Caki2 (cell line): ENCODE data around the gene GARNL3. TPM values are rescaled to one million over a fixed set of nuclear protein-coding genes. Genes with fewer than 3 reads are reported as not detected.

Source experiments
- DNase-seq: peaks from one replicate; pipeline ENCODE4 v3.0.0-alpha.2; 2015; ENCODE audit warnings: low read depth
- in situ Hi-C: cut with HindIII; loops from 2 replicates; pipeline ENCODE4 v1.10.0; 2016; ENCODE audit warnings: low sequenced_read_pairs, low pct_unique_long_range_greater_than_20kb, mixed read lengths
- total RNA-seq: library from RNA; depleted of rRNA; stranded (reverse); fragments of >200 nt; shearing (Covaris generic); gene quantifications from 2 replicates; pipeline ENCODE4 v1.2.3, GENCODE V29; 2014; ENCODE audit warnings: low replicate concordance

GARNL3 gene
- total RNA-seq, 1 experiment from 2014 or later = 2.0 TPM

DNA sequence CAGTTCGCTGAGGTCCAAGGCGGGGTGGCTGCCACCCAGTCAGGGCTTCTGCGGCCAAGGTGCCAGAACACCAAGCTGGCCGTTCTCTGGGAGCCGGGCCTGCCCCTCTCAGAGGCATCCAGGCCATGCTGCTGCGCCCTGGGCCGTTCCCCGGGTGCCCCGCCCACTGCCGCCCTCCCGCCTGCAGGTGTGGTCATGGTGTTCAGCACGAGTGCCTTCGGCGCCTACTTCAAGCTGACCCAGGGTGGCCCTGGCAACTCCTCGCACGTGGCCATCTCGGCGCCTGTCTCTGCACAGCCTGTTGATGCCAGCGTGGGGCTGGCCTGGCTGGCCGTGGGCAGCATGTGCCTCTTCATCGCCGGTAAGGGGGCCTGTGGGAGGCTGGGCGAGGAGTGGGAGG lies 140.1 kb downstream of the GARNL3 start:
- in situ Hi-C loops = no loop called here
- no peak for DNase-seq

DNA sequence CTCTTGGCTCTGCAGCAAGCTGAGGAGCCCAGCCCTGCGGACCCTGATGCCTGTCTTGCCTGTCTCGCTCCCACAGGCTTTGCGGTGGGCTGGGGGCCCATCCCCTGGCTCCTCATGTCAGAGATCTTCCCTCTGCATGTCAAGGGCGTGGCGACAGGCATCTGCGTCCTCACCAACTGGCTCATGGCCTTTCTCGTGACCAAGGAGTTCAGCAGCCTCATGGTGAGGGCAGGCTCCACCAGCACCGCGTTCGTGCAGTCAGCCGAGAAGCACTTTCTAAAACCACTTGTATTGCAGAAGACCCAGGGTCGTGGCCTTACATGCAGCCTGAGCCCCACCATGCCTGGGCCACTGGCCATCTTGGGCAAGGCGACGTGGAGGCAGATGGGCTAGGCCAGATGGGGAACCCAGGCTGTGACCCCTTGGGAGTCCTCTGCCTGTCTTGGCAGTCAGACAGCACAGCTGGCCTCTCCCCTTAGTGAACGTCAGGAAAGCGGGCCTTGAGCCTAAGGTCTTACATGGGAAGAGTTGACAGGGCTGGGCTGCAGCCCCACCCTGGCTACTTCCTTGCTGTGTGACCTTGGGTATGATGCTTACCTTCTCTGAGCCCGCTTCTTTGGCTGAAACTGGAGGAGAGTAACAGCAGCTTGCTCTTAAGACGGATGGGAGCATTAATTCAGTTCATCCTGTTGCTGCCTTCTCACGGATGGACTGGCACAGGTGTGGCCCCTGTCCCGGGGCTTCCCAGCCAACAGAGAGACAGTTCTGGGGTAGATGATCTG lies 141.0 kb downstream of the GARNL3 start:
- in situ Hi-C loops = no loop called here
- DNase-seq = no peak

DNA sequence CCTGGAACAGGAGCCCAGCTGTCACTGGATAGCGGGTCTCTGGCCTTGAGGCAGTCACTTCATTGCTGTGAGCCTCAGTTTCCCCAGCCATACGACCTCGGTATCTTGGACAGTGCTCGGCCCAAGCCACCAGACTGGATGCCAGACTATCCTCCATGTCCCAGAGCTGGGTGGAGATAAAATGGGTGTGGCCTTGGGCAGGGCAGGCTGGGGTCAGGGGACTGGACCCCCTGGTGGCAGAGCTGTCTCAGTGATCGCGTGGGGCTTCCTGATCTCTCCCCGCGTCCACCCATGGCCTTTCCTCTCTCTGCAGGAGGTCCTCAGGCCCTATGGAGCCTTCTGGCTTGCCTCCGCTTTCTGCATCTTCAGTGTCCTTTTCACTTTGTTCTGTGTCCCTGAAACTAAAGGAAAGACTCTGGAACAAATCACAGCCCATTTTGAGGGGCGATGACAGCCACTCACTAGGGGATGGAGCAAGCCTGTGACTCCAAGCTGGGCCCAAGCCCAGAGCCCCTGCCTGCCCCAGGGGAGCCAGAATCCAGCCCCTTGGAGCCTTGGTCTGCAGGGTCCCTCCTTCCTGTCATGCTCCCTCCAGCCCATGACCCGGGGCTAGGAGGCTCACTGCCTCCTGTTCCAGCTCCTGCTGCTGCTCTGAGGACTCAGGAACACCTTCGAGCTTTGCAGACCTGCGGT lies 142.4 kb downstream of the GARNL3 start:
- no peak for DNase-seq
- in situ Hi-C loops = no loop called here

- DNase-seq = no peak
- in situ Hi-C loops = no loop called here
Measured at GRCh38 chr9:127407492-127407843, 142.9 kb downstream of the GARNL3 start.

DNA sequence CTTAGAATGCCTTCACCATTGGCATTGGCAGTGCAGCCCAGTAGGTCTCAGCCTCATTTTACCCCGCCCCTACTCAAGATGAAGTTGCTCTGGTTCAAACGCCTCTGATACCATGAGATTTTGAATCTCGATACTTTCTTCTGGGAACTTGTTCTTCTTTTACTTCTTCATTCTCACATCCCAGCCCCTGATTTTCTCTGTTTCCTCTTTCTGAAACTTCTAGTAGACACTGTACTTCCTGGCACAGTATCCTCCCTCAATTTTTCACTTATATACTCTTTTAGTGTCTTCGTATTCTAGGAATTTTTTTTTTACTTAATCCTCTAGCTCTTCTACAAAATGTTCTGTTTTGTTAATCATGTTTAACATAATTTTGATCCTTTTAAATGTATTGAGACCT lies 146.5 kb downstream of the GARNL3 start:
- no peak for DNase-seq
- in situ Hi-C loops = no loop called here

GRCh38 chr9:127415141-127415540 lies 150.6 kb downstream of the GARNL3 start:
- in situ Hi-C loops = no loop called here
- no peak for DNase-seq

GRCh38 chr9:127415657-127416056 lies 151.1 kb downstream of the GARNL3 start:
- in situ Hi-C loops = no loop called here
- no peak for DNase-seq

- no peak for DNase-seq
- in situ Hi-C loops = no loop called here
Measured at GRCh38 chr9:127417131-127418036, 152.8 kb downstream of the GARNL3 start.

DNA sequence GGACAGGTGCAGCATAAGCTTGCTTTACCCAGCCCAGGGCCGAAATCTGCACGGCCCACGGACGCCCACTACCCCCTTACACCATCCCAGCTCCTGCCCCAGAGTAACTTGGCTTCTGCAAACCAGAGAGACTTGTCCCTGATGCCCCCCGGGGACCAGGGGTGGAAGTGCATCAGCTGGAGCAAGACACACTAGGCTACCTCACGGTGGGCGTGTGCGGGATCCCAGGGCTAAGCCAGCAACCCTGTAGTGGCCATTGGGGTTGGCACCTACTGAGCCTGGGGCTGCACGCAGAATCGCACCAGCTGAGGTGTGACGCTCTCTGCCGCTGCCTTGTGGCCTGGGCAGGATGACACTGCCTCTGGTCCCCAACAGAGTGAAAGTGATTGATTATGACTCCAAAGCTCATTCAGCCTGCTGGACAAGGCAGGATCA lies 153.5 kb downstream of the GARNL3 start:
- in situ Hi-C loops = no loop called here
- DNase-seq = no peak

DNA sequence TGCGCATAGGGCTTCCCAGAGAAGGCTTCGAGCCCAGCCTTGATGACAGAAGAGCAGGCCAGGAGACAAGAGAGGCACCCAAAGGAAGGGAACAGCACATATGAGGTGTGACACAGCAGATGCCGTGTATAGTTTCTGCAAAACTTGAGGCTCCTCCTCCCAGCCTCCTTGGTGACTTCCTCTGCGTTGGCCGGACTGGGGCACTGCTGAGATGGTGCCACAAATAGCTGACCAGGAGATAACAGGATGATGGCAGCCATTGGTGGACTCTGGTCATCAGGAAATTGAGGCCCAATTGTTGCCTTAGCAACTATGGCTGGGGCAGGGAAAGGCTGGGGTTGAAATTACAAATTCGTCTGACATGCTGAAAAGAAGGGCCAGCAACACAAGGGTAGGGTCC lies 154.8 kb downstream of the GARNL3 start:
- DNase-seq = no peak
- in situ Hi-C loops = no loop called here

DNA sequence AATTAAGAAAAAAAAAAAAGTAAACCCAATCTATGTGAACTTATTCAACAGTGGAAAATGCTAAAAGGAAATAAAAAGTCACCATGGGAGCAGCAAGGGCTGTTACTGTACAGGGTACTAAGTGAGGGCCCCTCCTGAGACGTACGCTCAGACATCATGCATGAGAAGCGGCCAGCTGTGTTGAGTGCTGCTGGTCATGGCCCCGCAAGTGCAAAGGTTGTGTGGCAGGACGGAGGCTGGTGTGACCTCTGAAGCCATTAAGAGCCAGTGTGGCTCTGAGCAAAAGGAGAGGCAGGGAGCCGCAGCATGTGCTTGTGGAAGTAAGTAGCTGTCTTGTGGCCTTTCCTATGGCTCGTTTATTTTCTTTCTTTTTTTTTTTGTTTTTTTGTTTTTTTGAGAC lies 156.5 kb downstream of the GARNL3 start:
- no peak for DNase-seq
- in situ Hi-C loops = no loop called here

DNA sequence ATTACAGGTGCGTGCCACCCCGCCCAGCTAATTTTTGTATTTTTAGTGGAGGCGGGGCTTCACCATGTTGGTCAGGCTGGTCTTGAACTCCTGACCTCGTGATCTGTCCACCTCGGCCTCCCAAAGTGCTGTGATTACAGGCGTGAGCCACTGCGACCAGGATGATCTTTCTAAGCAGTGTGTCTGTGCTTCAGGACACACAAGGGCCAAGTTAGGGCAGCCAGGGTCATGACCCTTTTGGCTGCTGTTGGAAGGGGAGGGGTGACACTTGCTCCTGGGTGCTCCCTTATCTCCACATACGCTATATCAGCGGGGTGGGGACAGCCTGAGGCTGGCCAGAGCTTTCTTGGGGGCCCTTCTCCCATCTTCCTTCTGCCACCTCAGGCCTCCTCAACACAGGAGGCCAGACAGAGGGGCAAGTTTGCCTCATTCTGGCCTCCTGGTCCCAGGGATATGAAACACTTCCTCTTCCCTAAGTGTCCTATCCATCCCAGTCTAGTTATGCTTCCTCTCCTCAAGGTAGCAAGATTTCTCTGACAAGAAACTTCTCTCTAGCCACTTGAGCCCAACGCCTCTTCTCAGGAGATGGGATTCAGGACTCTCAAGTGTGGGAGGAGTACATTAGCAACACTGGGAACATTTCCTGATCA lies 157.7 kb downstream of the GARNL3 start:
- in situ Hi-C loops = no loop called here
- DNase-seq = no peak

DNA sequence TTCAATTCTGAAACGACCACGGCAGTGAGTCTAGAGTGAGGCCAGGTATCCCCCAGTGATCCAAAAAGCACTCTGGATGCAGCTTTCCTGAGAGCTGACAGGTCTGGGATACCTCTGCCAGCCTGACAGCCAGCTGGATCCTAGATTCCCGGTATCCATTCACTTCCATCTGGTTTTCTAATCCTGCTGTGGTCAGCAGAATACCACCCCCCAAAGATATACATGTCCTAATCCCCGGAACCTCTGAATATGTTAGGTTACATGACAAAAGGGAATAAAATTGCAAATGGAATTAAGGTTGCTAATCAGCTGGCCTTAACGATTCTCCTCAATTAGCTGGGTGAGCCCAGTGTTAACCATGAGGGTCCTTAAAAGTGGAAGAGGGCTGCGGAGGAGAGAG lies 158.2 kb downstream of the GARNL3 start:
- in situ Hi-C loops = no loop called here
- no peak for DNase-seq

DNA sequence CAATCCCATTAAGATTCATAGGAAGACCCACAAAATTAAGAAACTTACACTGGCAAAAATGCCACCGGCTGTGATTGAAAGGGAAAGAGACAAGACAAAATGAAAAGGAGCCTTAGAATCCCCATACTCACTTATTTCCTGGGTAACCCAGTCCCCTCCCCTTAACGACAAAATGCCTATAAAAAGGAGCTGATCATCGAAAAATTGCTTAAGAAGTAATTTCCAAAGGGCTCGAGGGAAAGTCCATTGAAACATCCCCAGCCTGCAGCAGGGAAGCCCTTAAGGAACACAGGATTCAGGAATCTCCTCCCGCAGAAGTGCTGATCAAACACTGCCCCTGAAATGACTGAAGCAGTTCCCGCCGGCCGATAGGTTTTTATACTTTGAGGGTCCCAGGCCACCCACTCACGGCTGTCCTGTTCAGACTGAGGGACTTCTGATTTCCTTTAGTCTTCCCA lies 158.9 kb downstream of the GARNL3 start:
- in situ Hi-C loops = no loop called here
- no peak for DNase-seq

- peak; percentile 88 for DNase-seq
- in situ Hi-C loops = no loop called here
Measured at GRCh38 chr9:127423934-127424675, 159.5 kb downstream of the GARNL3 start, which contains the start of gene ZNF79. TSS of gene ZNF79 (plus strand) at chr9:127424382. CDS start at chr9:127424788, 406 bp downstream.

GRCh38 chr9:127424676-127424999 lies 160.1 kb downstream of the GARNL3 start:
- in situ Hi-C loops = no loop called here
- no peak for DNase-seq

GRCh38 chr9:127426756-127427155 lies 162.2 kb downstream of the GARNL3 start:
- in situ Hi-C loops = no loop called here
- no peak for DNase-seq

DNA sequence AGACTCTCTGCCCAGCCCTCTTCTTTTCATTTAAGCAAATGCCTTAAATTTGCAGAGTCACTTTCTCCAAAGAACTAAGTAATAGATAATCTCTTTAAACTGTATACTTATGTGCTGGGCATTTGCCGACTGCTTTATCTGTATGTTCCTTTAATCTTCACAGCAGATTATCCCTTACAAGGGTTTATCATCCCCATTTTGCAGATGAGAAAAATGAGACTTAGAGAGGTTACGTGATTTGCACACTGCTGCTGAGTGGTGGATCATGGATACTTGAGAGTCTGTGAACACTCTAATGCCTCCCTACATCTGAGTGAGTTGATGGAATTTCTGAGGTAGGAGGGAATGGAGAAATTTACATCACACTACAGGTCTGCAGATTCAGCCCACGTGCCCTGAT lies 163.8 kb downstream of the GARNL3 start:
- no peak for DNase-seq
- in situ Hi-C loops = no loop called here
